ENCODE results near the gene CDS1. TPM values are rescaled to one million over a fixed set of nuclear protein-coding genes. Genes with fewer than 3 reads are reported as not detected.
"Not testable (repeated sequence)": the region's sequence is repeated elsewhere in the genome, so short reads cannot be mapped to it uniquely, and the experiment has no call there.

The CDS1 gene
- total RNA-seq: 1 to 10 TPM in 2 of 4 donors, under 1 TPM in 1, not detected in 1; 0.59 to 8.8 (median 3.7) TPM

- Histone ChIP-seq H3K9me3 (no peaks in the 10 kb centered on the region), H3K27ac (peak within 1 kb of the TSS in 1 of 2 donors; percentile 67), H3K4me3 (peak within 1 kb of the TSS; percentile 30 to 78), H3K36me3 (no peaks in the 10 kb centered on the region), H3K27me3 (no peaks in the 10 kb centered on the region), H3K4me1 (no peaks in the 10 kb centered on the region)
- TF ChIP-seq CTCF (IDR thresholded peaks at IDR 0.05): no peak
- no peak for TF ChIP-seq POLR2A (IDR thresholded peaks at IDR 0.05)
- DNase-seq: peak in 1 of 2 donors; percentile 15
- intact Hi-C loops (cut with DNase I; ENCODE audit: low total_unique reads): no loop called here
Observed at GRCh38 chr4:84582988-84583875, at the start of gene CDS1. Gene CDS1 (plus strand): TSS chr4:84583127. CDS start chr4:84583402, 275 bp downstream.

GRCh38 chr4:84535901-84536300, 47.0 kb upstream of the CDS1 start:
- no peak for DNase-seq
- H3K27ac ChIP-seq: no peak overlapping the region
- TF ChIP-seq CTCF (IDR thresholded peaks at IDR 0.05): no peak
- TF ChIP-seq POLR2A (IDR thresholded peaks at IDR 0.05): no peak

GRCh38 chr4:84545093-84545492, 37.8 kb upstream of the CDS1 start:
- H3K27ac ChIP-seq: no peak overlapping the region
- intact Hi-C loops (cut with DNase I; ENCODE audit: low total_unique reads): no loop called here
- no peak overlapping the region for H3K4me3 ChIP-seq
- no peaks in the 10 kb centered on the region for H3K9me3 ChIP-seq
- no peaks in the 10 kb centered on the region for H3K36me3 ChIP-seq
- DNase-seq: no peak
- TF ChIP-seq POLR2A (IDR thresholded peaks at IDR 0.05) (no peak), CTCF (IDR thresholded peaks at IDR 0.05) (no peak)
- H3K4me1 ChIP-seq: no peaks in the 10 kb centered on the region
- H3K27me3 ChIP-seq: no peaks in the 10 kb centered on the region

More at GRCh38 chr4:84535901-84536300, 47.0 kb upstream of the CDS1 start:
- no peaks in the 10 kb centered on the region for H3K9me3 ChIP-seq
- H3K27me3 ChIP-seq: no peaks in the 10 kb centered on the region
- no peaks in the 10 kb centered on the region for H3K4me1 ChIP-seq
- intact Hi-C loops (cut with DNase I; ENCODE audit: low total_unique reads): no loop called here
- no peak overlapping the region for H3K4me3 ChIP-seq
- no peaks in the 10 kb centered on the region for H3K36me3 ChIP-seq

GRCh38 chr4:84547211-84547610, 35.7 kb upstream of the CDS1 start:
- intact Hi-C loops (cut with DNase I; ENCODE audit: low total_unique reads): no loop called here

GRCh38 chr4:84549191-84549590, 33.7 kb upstream of the CDS1 start:
- H3K27me3 ChIP-seq; H3K27ac ChIP-seq; H3K9me3 ChIP-seq; H3K36me3 ChIP-seq; H3K4me1 ChIP-seq; intact Hi-C loops (cut with DNase I; ENCODE audit: low total_unique reads); H3K4me3 ChIP-seq; DNase-seq: not testable (repeated sequence)

More at GRCh38 chr4:84547211-84547610, 35.7 kb upstream of the CDS1 start:
- Histone ChIP-seq H3K27ac (no peak overlapping the region), H3K4me3 (no peak overlapping the region), H3K4me1 (no peaks in the 10 kb centered on the region), H3K9me3 (no peaks in the 10 kb centered on the region), H3K36me3 (no peaks in the 10 kb centered on the region), H3K27me3 (no peaks in the 10 kb centered on the region)
- DNase-seq: no peak
- TF ChIP-seq POLR2A (IDR thresholded peaks at IDR 0.05) (no peak), CTCF (IDR thresholded peaks at IDR 0.05) (no peak)

Measured in uterus (tissue), 4 donors.